ENCODE data around the gene TSKS.

TSKS gene

DNA sequence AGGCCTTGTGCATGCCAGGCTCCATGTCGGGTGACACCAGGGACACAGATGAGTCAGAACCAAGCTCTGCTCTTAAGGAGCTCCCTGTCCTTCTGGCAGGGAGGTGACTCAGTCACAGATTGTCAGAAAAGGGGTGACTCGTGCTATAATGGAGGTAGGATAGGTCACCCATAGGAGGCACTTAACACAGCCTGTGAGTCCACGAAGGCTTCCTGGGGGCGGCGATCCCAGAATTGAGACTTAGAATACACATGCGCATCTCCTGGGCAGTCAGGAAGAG, 30.4 kb upstream of the TSKS start:
- no peak for DNase-seq

GRCh38 chr19:49792829-49793560, 29.9 kb upstream of the TSKS start:
- no peak for DNase-seq

GRCh38 chr19:49791776-49792445, 28.8 kb upstream of the TSKS start:
- DNase-seq: no peak

DNA sequence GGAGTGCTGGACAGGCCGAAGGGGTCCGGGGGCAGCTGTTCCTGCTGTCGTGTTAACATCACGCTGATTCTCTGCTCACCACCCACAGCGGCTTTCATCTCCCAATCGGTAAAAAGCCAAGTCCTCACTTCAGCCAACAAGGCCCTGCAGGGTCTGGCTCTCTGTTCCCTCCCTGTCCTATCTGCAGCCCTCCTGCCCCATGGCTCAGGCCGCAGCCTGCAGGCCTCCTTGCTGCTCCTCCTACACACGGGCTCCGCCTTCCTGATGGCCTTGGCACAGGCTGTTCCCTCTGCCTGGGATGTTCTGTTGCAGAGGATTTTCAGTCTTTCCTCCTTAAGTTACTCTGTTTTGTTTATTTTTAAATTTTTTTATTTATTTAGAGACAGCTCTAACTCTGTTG, 27.8 kb upstream of the TSKS start:
- no peak for DNase-seq

DNA sequence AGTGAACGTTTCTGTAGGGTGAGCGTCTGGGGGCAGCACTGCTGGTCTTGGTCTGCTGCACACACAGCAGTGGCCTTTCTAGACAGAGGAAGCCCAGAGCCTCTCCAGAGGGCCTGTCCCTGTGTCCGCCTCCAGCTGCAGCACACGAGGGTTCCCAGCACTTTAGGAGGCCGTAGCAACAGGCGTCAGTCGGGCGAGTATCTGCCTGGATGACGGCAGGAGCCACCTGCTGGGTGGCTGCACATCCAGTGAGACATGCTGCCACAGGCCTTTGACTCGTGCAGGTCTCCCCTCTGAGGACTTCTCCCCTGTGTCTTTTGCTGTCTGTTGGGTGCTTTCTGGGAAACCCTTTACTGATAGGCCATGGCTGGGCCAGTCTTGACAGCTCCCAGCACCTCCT, 25.8 kb upstream of the TSKS start:
- no peak for DNase-seq

- no peak for DNase-seq
Observed at GRCh38 chr19:49787746-49788145, 24.6 kb upstream of the TSKS start.

GRCh38 chr19:49786376-49786820, 23.3 kb upstream of the TSKS start:
- no peak for DNase-seq

DNA sequence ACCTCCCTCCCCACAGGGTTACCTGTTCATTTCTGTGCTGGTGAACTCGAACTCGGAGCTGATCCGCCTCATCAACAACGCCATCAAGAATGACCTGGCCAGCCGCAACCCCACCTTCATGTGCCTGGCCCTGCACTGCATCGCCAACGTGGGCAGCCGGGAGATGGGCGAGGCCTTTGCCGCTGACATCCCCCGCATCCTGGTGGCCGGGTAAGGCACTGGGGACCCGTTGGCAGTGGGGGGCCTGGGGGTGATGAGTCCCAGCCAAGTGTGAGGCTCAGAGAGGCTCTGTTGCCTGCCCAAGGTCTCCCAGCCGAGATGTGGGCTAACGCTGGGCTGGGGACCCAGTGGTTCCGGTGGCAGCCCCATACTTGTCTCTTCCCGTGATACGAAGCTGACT, 19.4 kb upstream of the TSKS start:
- no peak for DNase-seq

GRCh38 chr19:49781394-49781793, 18.3 kb upstream of the TSKS start:
- DNase-seq: no peak

GRCh38 chr19:49780861-49781260, 17.8 kb upstream of the TSKS start:
- no peak for DNase-seq

DNA sequence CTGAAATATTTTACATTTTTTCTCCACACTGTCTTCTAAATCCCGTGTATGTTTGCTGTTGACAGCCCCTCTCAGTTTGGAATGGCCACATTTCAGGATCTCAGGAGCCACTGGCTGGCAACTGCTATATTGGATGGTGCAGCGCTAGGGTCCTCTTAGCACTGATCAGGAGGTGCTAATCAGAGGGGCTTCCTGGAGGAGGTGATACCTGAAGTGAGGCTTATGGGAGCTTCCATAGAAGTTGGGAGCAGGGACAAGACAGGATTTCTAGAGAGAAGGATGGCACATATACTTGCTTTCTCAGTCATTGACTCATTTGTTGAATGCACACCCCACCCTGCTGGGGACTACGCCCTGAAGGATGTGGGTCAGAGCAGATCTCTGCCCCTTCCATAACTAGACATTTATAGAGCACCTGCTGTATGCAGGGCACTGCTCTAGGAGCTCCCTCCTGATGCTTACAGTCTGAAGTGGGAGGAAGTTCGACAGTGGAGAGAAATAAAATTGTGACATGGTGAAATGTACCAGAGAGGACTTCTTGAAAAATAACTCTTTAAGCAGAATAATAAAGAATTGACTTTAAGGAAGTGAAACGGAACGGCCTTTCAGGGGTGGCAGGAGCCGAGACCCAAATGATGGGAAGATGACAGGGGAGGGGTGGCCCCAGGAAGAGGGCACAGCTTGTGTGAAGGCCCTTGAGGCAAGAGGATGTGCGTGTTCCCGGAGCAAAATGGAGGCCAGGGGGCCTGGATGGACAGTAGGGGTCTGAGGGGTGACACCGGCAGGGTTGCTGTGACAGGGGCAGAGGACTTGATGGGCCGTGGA, 16.8 kb upstream of the TSKS start:
- DNase-seq: peak in 1 of 2 donors; percentile 29

- no peak for DNase-seq
Observed at GRCh38 chr19:49776371-49776764, 13.3 kb upstream of the TSKS start.

DNA sequence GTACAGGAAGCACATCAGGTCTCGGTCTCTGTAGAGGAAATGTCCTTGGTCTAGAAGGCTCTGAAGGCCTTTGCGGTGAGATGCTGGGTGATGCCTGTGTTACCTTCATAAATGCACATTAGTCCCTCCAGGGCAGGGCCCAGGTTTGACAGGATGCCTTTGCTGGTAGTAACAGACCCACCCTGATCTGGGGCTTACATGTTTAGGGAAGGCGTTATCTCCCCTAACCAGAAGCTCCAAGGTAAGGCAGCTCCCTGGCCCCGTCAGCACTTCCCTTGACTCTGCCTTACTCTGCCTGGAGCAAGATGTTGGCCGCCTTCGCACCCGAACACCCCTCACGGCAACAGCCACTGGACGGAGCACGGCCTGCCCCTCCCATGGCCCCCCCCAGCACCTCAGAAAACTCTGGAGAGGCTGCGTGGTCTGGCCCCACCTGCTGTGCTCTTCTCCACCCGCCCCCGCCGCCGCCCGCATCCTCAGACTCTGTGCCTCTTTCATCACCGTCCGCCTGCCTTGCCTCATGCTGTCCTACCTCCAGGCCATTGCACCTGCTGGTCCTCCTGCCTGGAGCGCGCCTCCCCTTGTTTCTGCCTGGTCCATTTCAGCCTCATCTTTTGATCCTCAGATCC, 12.8 kb upstream of the TSKS start:
- no peak for DNase-seq

DNA sequence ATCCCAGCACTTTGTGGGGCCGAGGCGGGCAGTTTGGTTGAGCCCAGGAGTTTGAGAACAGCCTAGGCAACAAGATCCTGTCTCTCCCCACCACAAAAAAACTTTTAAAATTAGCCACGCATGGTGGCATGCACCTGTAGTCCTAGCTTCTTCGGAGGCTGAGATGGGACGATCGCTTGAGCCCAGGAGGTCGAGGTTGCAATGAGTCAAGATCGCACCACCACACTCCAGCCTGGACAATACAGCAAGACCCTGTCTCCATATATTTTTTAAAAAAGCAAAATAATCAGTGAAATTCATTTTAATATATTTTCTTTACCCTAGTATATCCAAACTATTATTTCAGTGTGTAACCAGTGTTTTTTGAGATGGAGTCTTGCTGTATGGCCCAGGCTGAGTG, 11.9 kb upstream of the TSKS start:
- DNase-seq: no peak

GRCh38 chr19:49773663-49774350, 10.7 kb upstream of the TSKS start:
- DNase-seq: no peak

DNA sequence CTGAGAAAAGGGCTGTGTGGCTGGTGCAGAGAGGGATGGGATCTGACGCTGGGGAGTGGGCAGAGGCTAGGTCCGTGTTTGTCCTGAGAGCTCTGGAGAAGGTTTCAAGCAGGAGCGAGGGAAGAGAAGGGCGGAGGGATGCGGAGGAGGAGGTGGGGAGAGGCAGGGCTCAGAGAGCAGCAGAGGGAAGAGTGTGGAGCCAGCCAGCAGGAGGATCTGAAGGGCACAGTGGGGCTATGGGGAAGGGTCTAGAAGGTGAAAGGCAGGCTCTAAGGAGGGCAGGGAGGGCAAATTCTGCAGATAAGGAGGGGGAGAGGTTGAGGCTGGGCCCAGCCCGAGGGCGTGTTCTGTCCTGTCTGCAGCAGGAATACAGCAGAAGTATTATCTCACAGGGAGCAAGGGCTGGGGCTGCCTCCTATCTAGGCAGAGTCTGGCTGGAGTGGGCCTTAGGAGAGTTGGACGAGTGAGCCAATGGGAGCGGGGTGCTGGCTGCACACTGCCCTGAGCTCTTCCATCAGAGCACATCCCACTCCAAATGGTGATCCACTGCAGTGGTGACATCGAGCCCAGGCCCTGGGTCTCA, 9.8 kb upstream of the TSKS start:
- no peak for DNase-seq

DNA sequence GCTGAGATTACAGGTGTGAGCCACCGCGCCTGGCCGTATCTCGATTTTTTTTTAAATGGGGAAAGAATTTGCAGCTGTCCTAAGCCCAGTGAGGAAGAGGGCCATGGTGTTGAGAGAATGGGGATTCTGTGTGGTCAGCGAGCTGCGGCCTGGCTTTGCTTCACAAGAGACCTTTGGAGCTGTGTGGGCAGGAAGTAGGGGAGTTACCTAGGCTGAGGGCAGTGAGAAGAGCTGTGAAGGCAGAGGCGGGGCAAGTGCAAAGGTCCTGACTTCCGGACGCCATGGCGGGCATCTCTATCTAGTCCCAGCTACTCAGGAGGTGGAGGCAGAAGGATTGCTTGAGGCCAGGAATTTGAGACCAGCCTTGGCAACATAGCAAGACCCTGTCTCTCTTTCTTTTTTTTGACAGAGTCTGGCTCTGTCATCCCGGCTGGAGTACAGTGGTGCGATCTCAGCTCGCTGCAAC, 8.6 kb upstream of the TSKS start:
- DNase-seq: peak in 1 of 2 donors; percentile 8

GRCh38 chr19:49770529-49770928, 7.4 kb upstream of the TSKS start:
- DNase-seq: no peak

DNA sequence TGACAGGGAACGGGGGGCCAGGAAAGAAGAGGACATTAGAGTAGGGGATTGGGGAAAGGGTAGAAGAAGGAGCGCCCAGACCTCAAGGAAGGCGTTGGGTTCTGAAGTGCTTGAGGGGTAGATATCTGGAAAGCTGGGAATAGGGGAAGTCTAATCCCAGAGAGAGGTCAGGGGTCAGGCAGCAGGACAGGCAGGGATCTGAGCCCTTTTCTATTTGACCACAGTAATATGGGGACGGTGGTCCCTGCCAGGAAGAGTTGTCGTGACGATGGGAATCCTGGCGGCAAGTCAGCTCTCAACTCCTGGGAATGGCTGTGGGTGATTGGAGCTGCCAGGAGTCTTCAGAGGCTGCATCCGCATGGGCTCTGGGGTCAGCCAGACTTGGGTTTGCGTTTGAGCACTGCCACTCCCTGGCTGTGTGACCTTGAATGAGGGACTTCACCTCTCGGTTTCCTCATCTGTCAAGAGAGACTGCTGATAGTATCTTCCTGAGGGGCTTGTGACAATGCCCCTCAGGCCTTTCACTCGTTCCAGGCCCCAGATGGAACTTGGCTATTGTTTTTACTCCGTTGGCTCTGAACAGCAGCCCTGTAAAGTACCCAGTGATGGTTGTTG, 5.0 kb upstream of the TSKS start:
- no peak for DNase-seq

DNA sequence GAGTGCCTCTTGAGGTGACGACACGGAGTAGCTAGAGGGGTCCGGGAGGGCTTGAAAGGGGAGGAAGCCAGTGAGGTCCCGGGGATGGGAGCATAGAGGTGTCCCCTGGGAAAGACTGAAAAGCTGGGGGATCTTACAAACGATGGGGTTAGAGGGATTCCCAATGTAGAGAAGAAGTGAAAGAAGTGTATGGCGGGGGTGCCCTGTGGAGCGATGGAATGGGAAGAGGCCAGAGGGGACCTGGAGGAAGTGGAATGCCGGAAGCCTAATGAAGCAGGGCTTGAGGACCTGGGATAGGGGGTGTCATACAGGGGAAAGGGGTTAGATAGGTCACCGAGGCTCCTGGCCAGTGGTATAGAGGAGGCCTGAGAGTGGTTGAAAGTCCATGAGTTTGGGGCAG, 4.3 kb upstream of the TSKS start:
- no peak for DNase-seq

- no peak for DNase-seq
Observed at GRCh38 chr19:49766930-49767299, 3.8 kb upstream of the TSKS start, which contains the start of gene AP2A1. Gene AP2A1 (plus strand): TSS chr19:49767001. CDS start chr19:49767134, 133 bp downstream.
